Measurements from ENCODE around the gene RASGRP4.
A peak's percentile ranks its signal among the peaks of the same experiment; 100 is the strongest.

Gene RASGRP4

GRCh38 chr19:38389101-38389925 lies 36.7 kb downstream of the RASGRP4 start:
- DNase-seq (ENCODE audit: low read depth): no peak

- no peak for DNase-seq (ENCODE audit: low read depth)
Measured at GRCh38 chr19:38388349-38389100, 37.5 kb downstream of the RASGRP4 start, which contains the start of gene SPRED3. SPRED3 (plus strand) TSS chr19:38388697; CDS start chr19:38390303, 1,606 bp downstream.

- DNase-seq (ENCODE audit: low read depth): peak; percentile 72
Measured at GRCh38 chr19:38387550-38388348, 38.3 kb downstream of the RASGRP4 start, which contains the start of gene GGN. GGN (minus strand) TSS chr19:38388034; CDS start chr19:38387261, 773 bp downstream.

- no peak for DNase-seq (ENCODE audit: low read depth)
Measured at GRCh38 chr19:38386971-38387549, 39.0 kb downstream of the RASGRP4 start.

GRCh38 chr19:38386300-38386970 lies 39.6 kb downstream of the RASGRP4 start:
- DNase-seq (ENCODE audit: low read depth): no peak

GRCh38 chr19:38385804-38386257 lies 40.2 kb downstream of the RASGRP4 start:
- DNase-seq (ENCODE audit: low read depth): no peak

GRCh38 chr19:38385057-38385803 lies 40.8 kb downstream of the RASGRP4 start:
- no peak for DNase-seq (ENCODE audit: low read depth)

- no peak for DNase-seq (ENCODE audit: low read depth)
Measured at GRCh38 chr19:38384209-38385027, 41.6 kb downstream of the RASGRP4 start.

- no peak for DNase-seq (ENCODE audit: low read depth)
Measured at GRCh38 chr19:38383743-38384142, 42.3 kb downstream of the RASGRP4 start.

GRCh38 chr19:38383184-38383583 lies 42.8 kb downstream of the RASGRP4 start:
- DNase-seq (ENCODE audit: low read depth): no peak

GRCh38 chr19:38381138-38381537 lies 44.9 kb downstream of the RASGRP4 start:
- no peak for DNase-seq (ENCODE audit: low read depth)

- DNase-seq (ENCODE audit: low read depth): no peak
Measured at GRCh38 chr19:38378866-38379265, 47.2 kb downstream of the RASGRP4 start.

GRCh38 chr19:38377052-38377451 lies 49.0 kb downstream of the RASGRP4 start:
- DNase-seq (ENCODE audit: low read depth): no peak

- DNase-seq (ENCODE audit: low read depth): no peak
Measured at GRCh38 chr19:38376576-38376975, 49.4 kb downstream of the RASGRP4 start.

- DNase-seq (ENCODE audit: low read depth): no peak
Measured at GRCh38 chr19:38375748-38376147, 50.3 kb downstream of the RASGRP4 start.

- no peak for DNase-seq (ENCODE audit: low read depth)
Measured at GRCh38 chr19:38375098-38375493, 50.9 kb downstream of the RASGRP4 start.

GRCh38 chr19:38374332-38375097 lies 51.5 kb downstream of the RASGRP4 start, which contains the start of gene PSMD8:
PSMD8 (plus strand) TSS chr19:38374571; CDS start chr19:38374602, 31 bp downstream.
- DNase-seq (ENCODE audit: low read depth): peak; percentile 97

GRCh38 chr19:38373907-38374331 lies 52.1 kb downstream of the RASGRP4 start:
- DNase-seq (ENCODE audit: low read depth): no peak

GRCh38 chr19:38371081-38371480 lies 54.9 kb downstream of the RASGRP4 start:
- DNase-seq (ENCODE audit: low read depth): no peak

Data from stimulated activated CD4-positive, alpha-beta T cell treated with anti-CD3 and anti-CD28 coated beads, Interleukin-2, amount 100 ng/mL, for 4 hours (primary cell).